ENCODE data around the gene GRPEL2.

The GRPEL2 gene

GRCh38 chr5:149341876-149342275 is 3.4 kb upstream of the GRPEL2 start:
- TF ChIP-seq TAF1 (IDR thresholded peaks at IDR 0.05; ENCODE audit: borderline replicate concordance, insufficient read depth, low read length) (no peak), REST (IDR thresholded peaks at IDR 0.05; ENCODE audit: insufficient read depth in 1 of 2, low read depth in 2 of 2, low read length in 2 of 2) (no peak), FOXP2 (optimal IDR thresholded peaks at IDR 0.05; ENCODE audit: borderline replicate concordance, extremely low read depth, extremely low read length, insufficient read depth) (no peak), SIN3A (IDR thresholded peaks at IDR 0.05; ENCODE audit: borderline replicate concordance, insufficient read depth, low read length) (no peak), POLR2AphosphoS5 (IDR thresholded peaks at IDR 0.05; ENCODE audit: low read depth, low read length) (no peak)

- TF ChIP-seq FOXP2 (optimal IDR thresholded peaks at IDR 0.05; ENCODE audit: borderline replicate concordance, extremely low read depth, extremely low read length, insufficient read depth): no peak
- TF ChIP-seq TAF1 (IDR thresholded peaks at IDR 0.05; ENCODE audit: borderline replicate concordance, insufficient read depth, low read length): no peak
- no peak for TF ChIP-seq SIN3A (IDR thresholded peaks at IDR 0.05; ENCODE audit: borderline replicate concordance, insufficient read depth, low read length)
- TF ChIP-seq POLR2AphosphoS5 (IDR thresholded peaks at IDR 0.05; ENCODE audit: low read depth, low read length): no peak
- no peak for TF ChIP-seq REST (IDR thresholded peaks at IDR 0.05; ENCODE audit: insufficient read depth in 1 of 2, low read depth in 2 of 2, low read length in 2 of 2)
Measured at GRCh38 chr5:149344151-149344550, 1.1 kb upstream of the GRPEL2 start.

GRCh38 chr5:149345892-149346222 is 558 bp downstream of the GRPEL2 start:
- TF ChIP-seq POLR2AphosphoS5 (IDR thresholded peaks at IDR 0.05; ENCODE audit: low read depth, low read length): no peak
- TF ChIP-seq REST (IDR thresholded peaks at IDR 0.05; ENCODE audit: insufficient read depth in 1 of 2, low read depth in 2 of 2, low read length in 2 of 2): no peak
- TF ChIP-seq FOXP2 (optimal IDR thresholded peaks at IDR 0.05; ENCODE audit: borderline replicate concordance, extremely low read depth, extremely low read length, insufficient read depth): no peak
- TF ChIP-seq SIN3A (IDR thresholded peaks at IDR 0.05; ENCODE audit: borderline replicate concordance, insufficient read depth, low read length): no peak
- TF ChIP-seq TAF1 (IDR thresholded peaks at IDR 0.05; ENCODE audit: borderline replicate concordance, insufficient read depth, low read length): no peak

- TF ChIP-seq REST (IDR thresholded peaks at IDR 0.05; ENCODE audit: insufficient read depth in 1 of 2, low read depth in 2 of 2, low read length in 2 of 2) (no peak), POLR2AphosphoS5 (IDR thresholded peaks at IDR 0.05; ENCODE audit: low read depth, low read length) (no peak), TAF1 (IDR thresholded peaks at IDR 0.05; ENCODE audit: borderline replicate concordance, insufficient read depth, low read length) (no peak), SIN3A (IDR thresholded peaks at IDR 0.05; ENCODE audit: borderline replicate concordance, insufficient read depth, low read length) (no peak), FOXP2 (optimal IDR thresholded peaks at IDR 0.05; ENCODE audit: borderline replicate concordance, extremely low read depth, extremely low read length, insufficient read depth) (no peak)
Measured at GRCh38 chr5:149348518-149348917, 3.2 kb downstream of the GRPEL2 start.

- TF ChIP-seq TAF1 (IDR thresholded peaks at IDR 0.05; ENCODE audit: borderline replicate concordance, insufficient read depth, low read length) (no peak), REST (IDR thresholded peaks at IDR 0.05; ENCODE audit: insufficient read depth in 1 of 2, low read depth in 2 of 2, low read length in 2 of 2) (no peak), FOXP2 (optimal IDR thresholded peaks at IDR 0.05; ENCODE audit: borderline replicate concordance, extremely low read depth, extremely low read length, insufficient read depth) (no peak), POLR2AphosphoS5 (IDR thresholded peaks at IDR 0.05; ENCODE audit: low read depth, low read length) (no peak), SIN3A (IDR thresholded peaks at IDR 0.05; ENCODE audit: borderline replicate concordance, insufficient read depth, low read length) (no peak)
Measured at GRCh38 chr5:149349382-149349781, 4.1 kb downstream of the GRPEL2 start.
